H1 (cell line): ENCODE data around the gene TEKTIP1. TPM values are rescaled to one million over a fixed set of nuclear protein-coding genes. Genes with fewer than 3 reads are reported as not detected.
A peak's percentile ranks its signal among the peaks of the same experiment; 100 is the strongest.

Source experiments
- BACH1 ChIP-seq: IDR thresholded peaks from 2 replicates; pipeline ENCODE4 v1.6.1; 2012; ENCODE audit warnings: low read length, improper control_type of control experiment
- CEBPB ChIP-seq: IDR thresholded peaks from 2 replicates; pipeline ENCODE4 v1.6.1; 2012; ENCODE audit warnings: low read depth, low read length
- CHD1 ChIP-seq: IDR thresholded peaks from 2 replicates; pipeline ENCODE4 v1.6.1; 2012; ENCODE audit warnings: low read depth, low read length, improper control_type of control experiment
- EGR1 ChIP-seq: IDR thresholded peaks from 2 replicates; pipeline ENCODE4 v1.6.1; 2011; ENCODE audit warnings: low read depth, low read length, borderline replicate concordance
- EZH2 ChIP-seq: fragments of 200-600 bp; sonication (generic); IDR thresholded peaks from 2 replicates; pipeline ENCODE4 v1.7.1; 2012; ENCODE audit warnings: low read depth, mild to moderate bottlenecking, moderate library complexity, low read length, inconsistent platforms; ENCODE audit not compliant: severe bottlenecking
- FOSL1 ChIP-seq: IDR thresholded peaks from 2 replicates; pipeline ENCODE4 v1.6.1; 2011; ENCODE audit warnings: mild to moderate bottlenecking, low read depth, low read length, moderate library complexity; ENCODE audit not compliant: insufficient read depth
- GTF2F1 ChIP-seq: IDR thresholded peaks from 2 replicates; pipeline ENCODE4 v1.6.1; 2012; ENCODE audit warnings: low read depth, low read length, improper control_type of control experiment, borderline replicate concordance
- HDAC2 ChIP-seq, 2 experiments: fragments of 300-600 bp in 1 of 2; sonication (generic) in 1 of 2; IDR thresholded peaks; 2 replicates each; pipeline ENCODE4 v1.6.1; 2011 to 2012; ENCODE audit warnings: low read depth in 2 of 2, low read length in 2 of 2, mild to moderate bottlenecking in 2 of 2, moderate library complexity in 2 of 2, borderline replicate concordance in 1 of 2, inconsistent platforms in 1 of 2
- MAFK ChIP-seq: IDR thresholded peaks from 2 replicates; pipeline ENCODE4 v1.6.1; 2012; ENCODE audit warnings: low read depth, mild to moderate bottlenecking, improper control_type of control experiment, low read length
- NANOG ChIP-seq: IDR thresholded peaks from 2 replicates; pipeline ENCODE4 v1.6.1; 2011; ENCODE audit warnings: low read length, low read depth, mild to moderate bottlenecking, inconsistent platforms; ENCODE audit not compliant: insufficient read depth, poor library complexity, severe bottlenecking
- POLR2AphosphoS5 ChIP-seq: IDR thresholded peaks from 2 replicates; pipeline ENCODE4 v1.6.1; 2011; ENCODE audit warnings: low read depth, low read length
- POU5F1 ChIP-seq: IDR thresholded peaks from 2 replicates; pipeline ENCODE4 v1.6.1; 2011; ENCODE audit warnings: low read depth, mild to moderate bottlenecking, low read length, moderate library complexity
- RBBP5 ChIP-seq: IDR thresholded peaks from 2 replicates; pipeline ENCODE4 v1.7.1; 2012; ENCODE audit warnings: low read depth, mild to moderate bottlenecking, inconsistent platforms, low read length, moderate library complexity, borderline replicate concordance
- RNF2 ChIP-seq: fragments of 200-900, 300-1000 bp; sonication (generic); IDR thresholded peaks from 2 replicates; pipeline ENCODE4 v1.7.1; 2016; ENCODE audit warnings: borderline replicate concordance, low read depth, mild to moderate bottlenecking, antibody characterized with exemption, low read length; ENCODE audit not compliant: poor library complexity, severe bottlenecking; ENCODE audit errors: missing control alignments
- SAP30 ChIP-seq: fragments of 300-600 bp; sonication (generic); IDR thresholded peaks from 2 replicates; pipeline ENCODE4 v1.7.1; 2012; ENCODE audit warnings: low read length, moderate library complexity, mild to moderate bottlenecking, inconsistent platforms; ENCODE audit not compliant: insufficient read depth, insufficient replicate concordance
- SIX5 ChIP-seq: IDR thresholded peaks from 2 replicates; pipeline ENCODE4 v1.6.1; 2011; ENCODE audit warnings: mild to moderate bottlenecking, low read depth, low read length
- SP1 ChIP-seq: IDR thresholded peaks from 2 replicates; pipeline ENCODE4 v1.6.1; 2011; ENCODE audit warnings: low read depth, low read length
- SUZ12 ChIP-seq: fragments of 200-600 bp; sonication (generic); IDR thresholded peaks from 2 replicates; pipeline ENCODE4 v1.6.1; 2012; ENCODE audit warnings: mild to moderate bottlenecking, inconsistent platforms, low read length, moderate library complexity, mixed read lengths
- TAF1 ChIP-seq: IDR thresholded peaks from 2 replicates; pipeline ENCODE4 v1.6.1; 2011; ENCODE audit warnings: mild to moderate bottlenecking, low read depth, low read length
- TAF7 ChIP-seq: optimal IDR thresholded peaks from 2 replicates; pipeline ENCODE3; 2011; ENCODE audit warnings: low read depth, mild to moderate bottlenecking, inconsistent platforms, low read length, moderate library complexity, borderline replicate concordance
- TEAD4 ChIP-seq: IDR thresholded peaks from 2 replicates; pipeline ENCODE4 v1.6.1; 2012; ENCODE audit warnings: low read depth, low read length, inconsistent platforms, mixed read lengths
- polyA plus RNA-seq, 7 experiments: library from polyadenylated mRNA; depleted of rRNA in 3 of 7; stranded (reverse) in 5 of 7; unstranded in 2 of 7; fragments of >200 nt in 5 of 7; fragments of 200-250 nt in 2 of 7; gene quantifications; 1 replicate in 5 of 7; 2 replicates in 1 of 7; 4 replicates in 1 of 7; pipeline versions ENCODE4 v1.2.1 to v1.2.3, GENCODE V29; 2011 to 2013; ENCODE audit warnings: missing spikeins in 2 of 7, mixed read lengths in 2 of 7
- total RNA-seq: library from RNA; stranded (reverse); fragmentation: NEBNext Ultra II Directional; extraction: Animal tissue kit (Norgen Biotek cat#: 25700); gene quantifications from 2 replicates; pipeline ENCODE4 v1.2.1, GENCODE V29; 2021
- TF ChIP-seq, protein P1 (sequence below): IDR thresholded peaks from 2 replicates; pipeline ENCODE4 v1.6.1; 2011; ENCODE audit warnings: low read depth, mild to moderate bottlenecking, low read length; ENCODE audit not compliant: insufficient read depth
- TF ChIP-seq, protein P2 (sequence below): IDR thresholded peaks from 2 replicates; pipeline ENCODE4 v1.6.1; 2012; ENCODE audit warnings: inconsistent platforms

The TEKTIP1 gene
- total and polyA plus RNA-seq, 2 of the 8 experiments (the other 6 are each of a cell fraction or from before 2014, with no cell fraction given) = 1.1 TPM; not detected in 1

DNA sequence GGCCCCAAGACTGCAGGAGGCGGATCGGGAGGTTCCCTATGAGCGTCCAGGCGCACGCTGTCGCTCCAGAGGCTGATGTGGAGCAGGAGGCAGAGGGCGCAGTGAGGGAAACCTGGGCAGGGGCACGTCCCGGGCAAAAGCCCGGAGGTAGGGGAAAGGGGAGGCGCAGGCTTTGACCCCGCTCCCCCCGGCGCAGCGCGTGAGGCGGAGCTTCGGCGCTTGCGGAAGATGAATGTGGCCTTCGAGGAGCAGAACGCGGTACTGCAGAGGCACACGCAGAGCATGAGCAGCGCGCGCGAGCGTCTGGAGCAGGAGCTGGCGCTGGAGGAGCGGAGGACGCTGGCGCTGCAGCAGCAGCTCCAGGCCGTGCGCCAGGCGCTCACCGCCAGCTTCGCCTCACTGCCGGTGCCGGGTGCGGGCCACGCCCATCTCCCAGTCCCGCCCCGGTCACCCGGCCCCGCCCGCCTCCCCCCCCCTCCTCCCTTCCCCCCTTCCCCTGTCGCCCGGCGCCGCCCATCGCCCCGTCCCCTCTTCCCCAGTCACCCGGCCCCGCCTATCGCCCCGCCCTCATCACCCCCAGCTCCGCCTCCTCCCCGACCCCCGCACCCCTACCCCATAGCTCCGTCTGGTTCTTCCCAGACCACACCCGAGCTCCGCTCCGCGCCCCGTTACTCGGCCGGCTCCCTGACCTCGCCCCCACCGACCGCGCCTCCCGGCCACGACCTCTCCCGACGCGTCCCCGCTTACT is 37.9 kb downstream of the TEKTIP1 start (continued):
- TF ChIP-seq, protein P1, sequence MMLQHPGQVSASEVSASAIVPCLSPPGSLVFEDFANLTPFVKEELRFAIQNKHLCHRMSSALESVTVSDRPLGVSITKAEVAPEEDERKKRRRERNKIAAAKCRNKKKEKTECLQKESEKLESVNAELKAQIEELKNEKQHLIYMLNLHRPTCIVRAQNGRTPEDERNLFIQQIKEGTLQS = no peak
- TF ChIP-seq RBBP5 (no peak), EGR1 (no peak), RNF2 (no peak), SUZ12 (no peak), TAF7 (no peak), CEBPB (no peak), SIX5 (no peak), SP1 (no peak; the same call in none of the 2 replicates), TEAD4 (no peak), MAFK (no peak), NANOG (no peak), CHD1 (no peak), BACH1 (no peak), HDAC2 (IDR thresholded peaks at IDR 0.05; ENCODE audit: borderline replicate concordance in 1 of 2, low read depth in 2 of 2, low read length in 2 of 2) (no peak; a peak in 1 of 4 replicates), SAP30 (no peak), EZH2 (no peak), TAF1 (peak; percentile 51; the same call in 1 of the 2 replicates), POU5F1 (no peak), GTF2F1 (no peak), POLR2AphosphoS5 (peak; percentile 67; the same call in 1 of the 2 replicates), FOSL1 (no peak)
- TF ChIP-seq, protein P2, sequence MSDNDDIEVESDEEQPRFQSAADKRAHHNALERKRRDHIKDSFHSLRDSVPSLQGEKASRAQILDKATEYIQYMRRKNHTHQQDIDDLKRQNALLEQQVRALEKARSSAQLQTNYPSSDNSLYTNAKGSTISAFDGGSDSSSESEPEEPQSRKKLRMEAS = peak; percentile 72
